GM13977 (cell line): ENCODE data around the gene CAMK1D.

Source experiments
- DNase-seq: peaks from one replicate; pipeline ENCODE4 v3.0.0; 2012; ENCODE audit warnings: low spot score
- CTCF ChIP-seq: IDR thresholded peaks from 2 replicates; pipeline ENCODE4 v1.5.1; 2012; ENCODE audit warnings: mild to moderate bottlenecking, control low read depth; ENCODE audit not compliant: insufficient read depth; ENCODE audit errors: extremely low read depth, missing control alignments
- in situ Hi-C: fragments of 300-500 bp; cut with MboI; formaldehyde crosslinking; loops from one replicate; pipeline ENCODE4 v1.12.0; 2022; ENCODE audit warnings: low sequenced_read_pairs, low pct_unique_long_range_greater_than_20kb, mixed read lengths, inconsistent platforms; ENCODE audit not compliant: unreplicated experiment

The CAMK1D gene

GRCh38 chr10:12511651-12512050 lies 162.3 kb downstream of the CAMK1D start:
- in situ Hi-C loops: no loop called here
- no peak for TF ChIP-seq CTCF

GRCh38 chr10:12512332-12513002 lies 163.1 kb downstream of the CAMK1D start:
- no peak for DNase-seq
- TF ChIP-seq CTCF: no peak
- in situ Hi-C loops: no loop called here

More at GRCh38 chr10:12511651-12512050, 162.3 kb downstream of the CAMK1D start:
- DNase-seq: no peak

- in situ Hi-C loops: no loop called here
- DNase-seq: no peak
- TF ChIP-seq CTCF: no peak
Observed at GRCh38 chr10:12513003-12513365, 163.6 kb downstream of the CAMK1D start.

GRCh38 chr10:12513775-12514673 lies 164.7 kb downstream of the CAMK1D start:
- DNase-seq: no peak
- TF ChIP-seq CTCF: no peak
- in situ Hi-C loops: no loop called here

GRCh38 chr10:12518024-12518423 lies 168.7 kb downstream of the CAMK1D start:
- in situ Hi-C loops: no loop called here
- no peak for DNase-seq
- TF ChIP-seq CTCF: no peak

GRCh38 chr10:12521423-12521822 lies 172.1 kb downstream of the CAMK1D start:
- no peak for TF ChIP-seq CTCF
- in situ Hi-C loops: no loop called here
- DNase-seq: no peak
